Kidney tubule cell (primary cell): Measurements from ENCODE around the gene LPP.

ENCODE experiments used
- DNase-seq: peaks from one replicate; pipeline ENCODE4 v3.0.0-alpha.2; 2018; ENCODE audit warnings: low spot score

The LPP gene

GRCh38 chr3:188707381-188708288, 553.7 kb downstream of the LPP start:
- DNase-seq, result no peak

GRCh38 chr3:188711881-188712247, 557.9 kb downstream of the LPP start:
- no peak for DNase-seq

GRCh38 chr3:188712248-188712924, 558.4 kb downstream of the LPP start:
- DNase-seq, result no peak

- no peak for DNase-seq
Measured at GRCh38 chr3:188712991-188713390, 559.0 kb downstream of the LPP start.

GRCh38 chr3:188719545-188719944, 565.6 kb downstream of the LPP start:
- no peak for DNase-seq

- no peak for DNase-seq
Measured at GRCh38 chr3:188720215-188720614, 566.3 kb downstream of the LPP start.

GRCh38 chr3:188720636-188721035, 566.7 kb downstream of the LPP start:
- DNase-seq, result peak; percentile 66

- DNase-seq, result no peak
Measured at GRCh38 chr3:188721312-188721711, 567.4 kb downstream of the LPP start.

GRCh38 chr3:188721990-188722389, 568.0 kb downstream of the LPP start:
- DNase-seq, result no peak

GRCh38 chr3:188722963-188723362, 569.0 kb downstream of the LPP start:
- no peak for DNase-seq

- no peak for DNase-seq
Measured at GRCh38 chr3:188727052-188727451, 573.1 kb downstream of the LPP start.

- no peak for DNase-seq
Measured at GRCh38 chr3:188728371-188728896, 574.5 kb downstream of the LPP start.

GRCh38 chr3:188729422-188729821, 575.5 kb downstream of the LPP start:
- DNase-seq, result no peak

GRCh38 chr3:188734395-188734794, 580.4 kb downstream of the LPP start:
- no peak for DNase-seq

- DNase-seq, result no peak
Measured at GRCh38 chr3:188739511-188739910, 585.6 kb downstream of the LPP start.

- DNase-seq, result no peak
Measured at GRCh38 chr3:188740010-188740409, 586.1 kb downstream of the LPP start.

- DNase-seq, result no peak
Measured at GRCh38 chr3:188742755-188743550, 589.0 kb downstream of the LPP start.

- no peak for DNase-seq
Measured at GRCh38 chr3:188744166-188744565, 590.2 kb downstream of the LPP start.

- DNase-seq, result no peak
Measured at GRCh38 chr3:188745031-188745430, 591.1 kb downstream of the LPP start.

- no peak for DNase-seq
Measured at GRCh38 chr3:188746291-188746783, 592.4 kb downstream of the LPP start.

GRCh38 chr3:188747489-188747888, 593.5 kb downstream of the LPP start:
- DNase-seq, result no peak

- peak; percentile 24 for DNase-seq
Measured at GRCh38 chr3:188749010-188749617, 595.2 kb downstream of the LPP start.
